Measurements from ENCODE around the gene CHMP1A. TPM values are rescaled to one million over a fixed set of nuclear protein-coding genes. Genes with fewer than 3 reads are reported as not detected.

Gene CHMP1A
- total RNA-seq, 2 donors from 2014 or later, result 37.6 to 65.9 TPM

DNA sequence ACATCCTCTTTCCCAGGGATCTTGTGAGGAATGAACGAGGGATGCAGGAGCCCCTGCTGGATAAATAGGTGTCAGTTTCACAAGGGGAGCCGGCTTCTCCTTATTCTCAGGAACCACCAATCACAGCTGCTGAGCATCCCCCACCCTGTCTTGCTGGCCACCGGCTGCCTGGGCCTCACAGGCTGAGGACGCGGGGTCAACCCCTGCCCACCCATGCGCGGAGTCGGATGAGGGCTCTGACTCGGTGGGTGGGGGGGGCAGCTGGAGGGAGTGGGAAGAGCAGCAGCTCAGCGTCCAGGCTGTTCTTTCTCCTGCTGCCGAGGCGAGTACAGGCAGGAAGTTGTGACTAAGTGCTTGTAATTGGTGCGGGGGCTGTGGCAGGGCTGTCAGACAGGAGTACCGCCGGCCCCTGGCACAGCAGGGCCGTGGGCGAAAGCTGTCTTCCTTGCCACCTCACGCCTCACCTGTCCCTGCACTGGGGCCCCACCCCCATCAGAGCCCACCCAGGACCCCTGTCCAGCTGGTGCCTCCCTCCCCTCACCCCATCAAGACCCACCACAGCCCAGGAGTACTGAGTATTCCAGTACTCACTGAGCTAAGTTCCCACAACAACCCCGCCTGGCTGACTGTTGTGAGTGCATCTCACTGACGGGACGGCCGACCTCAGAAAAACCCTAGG is 55.1 kb downstream of the CHMP1A start:
- Histone ChIP-seq H3K27me3 (no peaks in the 10 kb centered on the region), H3K4me1 (no peaks in the 10 kb centered on the region), H3K36me3 (replicated peaks in 1 of 2; ENCODE audit: insufficient read depth in 1 of 2, low read depth in 2 of 2) (no peaks in the 10 kb centered on the region), H3K9me3 (no peaks in the 10 kb centered on the region), H3K27ac (no peak overlapping the region), H3K4me3 (no peak overlapping the region)
- DNase-seq, result no peak
- intact Hi-C loops (cut with DNase I), result no loop called here
- 28% methylated on average over 22 of the region's 22 CpGs; no CpG with 5 or more reads in 1 of the 2 donors for WGBS, 2 donors
- TF ChIP-seq, protein P1, sequence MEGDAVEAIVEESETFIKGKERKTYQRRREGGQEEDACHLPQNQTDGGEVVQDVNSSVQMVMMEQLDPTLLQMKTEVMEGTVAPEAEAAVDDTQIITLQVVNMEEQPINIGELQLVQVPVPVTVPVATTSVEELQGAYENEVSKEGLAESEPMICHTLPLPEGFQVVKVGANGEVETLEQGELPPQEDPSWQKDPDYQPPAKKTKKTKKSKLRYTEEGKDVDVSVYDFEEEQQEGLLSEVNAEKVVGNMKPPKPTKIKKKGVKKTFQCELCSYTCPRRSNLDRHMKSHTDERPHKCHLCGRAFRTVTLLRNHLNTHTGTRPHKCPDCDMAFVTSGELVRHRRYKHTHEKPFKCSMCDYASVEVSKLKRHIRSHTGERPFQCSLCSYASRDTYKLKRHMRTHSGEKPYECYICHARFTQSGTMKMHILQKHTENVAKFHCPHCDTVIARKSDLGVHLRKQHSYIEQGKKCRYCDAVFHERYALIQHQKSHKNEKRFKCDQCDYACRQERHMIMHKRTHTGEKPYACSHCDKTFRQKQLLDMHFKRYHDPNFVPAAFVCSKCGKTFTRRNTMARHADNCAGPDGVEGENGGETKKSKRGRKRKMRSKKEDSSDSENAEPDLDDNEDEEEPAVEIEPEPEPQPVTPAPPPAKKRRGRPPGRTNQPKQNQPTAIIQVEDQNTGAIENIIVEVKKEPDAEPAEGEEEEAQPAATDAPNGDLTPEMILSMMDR (IDR thresholded peaks at IDR 0.05), result no peak
- no peak for TF ChIP-seq POLR2A (IDR thresholded peaks at IDR 0.05)
- ATAC-seq, result peak; percentile 37

DNA sequence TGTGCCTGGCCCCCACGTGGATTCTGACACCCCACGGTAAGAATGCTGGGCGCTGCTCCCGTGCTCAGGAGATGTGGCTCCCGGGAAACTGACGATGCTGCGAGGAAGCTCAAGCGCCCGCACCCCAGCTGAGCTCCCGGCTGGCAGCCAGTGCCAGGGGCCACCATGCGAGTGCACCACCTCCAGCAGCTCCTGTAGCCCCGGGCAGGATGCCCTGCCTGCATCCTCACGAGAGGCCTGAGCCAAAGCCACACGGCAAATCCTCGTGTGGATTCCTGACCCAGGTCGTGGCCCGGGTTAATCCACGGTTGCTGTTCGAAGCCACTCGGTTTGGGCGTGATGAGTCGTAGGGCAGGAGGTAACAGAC is 55.6 kb downstream of the CHMP1A start:
- Histone ChIP-seq H3K4me3 (no peak overlapping the region), H3K4me1 (no peaks in the 10 kb centered on the region), H3K36me3 (replicated peaks in 1 of 2; ENCODE audit: insufficient read depth in 1 of 2, low read depth in 2 of 2) (no peaks in the 10 kb centered on the region), H3K27me3 (no peaks in the 10 kb centered on the region), H3K9me3 (no peaks in the 10 kb centered on the region), H3K27ac (no peak overlapping the region)
- TF ChIP-seq, protein P1 (IDR thresholded peaks at IDR 0.05), result no peak
- no peak for TF ChIP-seq POLR2A (IDR thresholded peaks at IDR 0.05)
- 54 to 87% methylated on average over 8 to 21 of the region's 22 CpGs for WGBS, 2 donors
- DNase-seq, result no peak
- no peak for ATAC-seq
- intact Hi-C loops (cut with DNase I), result no loop called here

DNA sequence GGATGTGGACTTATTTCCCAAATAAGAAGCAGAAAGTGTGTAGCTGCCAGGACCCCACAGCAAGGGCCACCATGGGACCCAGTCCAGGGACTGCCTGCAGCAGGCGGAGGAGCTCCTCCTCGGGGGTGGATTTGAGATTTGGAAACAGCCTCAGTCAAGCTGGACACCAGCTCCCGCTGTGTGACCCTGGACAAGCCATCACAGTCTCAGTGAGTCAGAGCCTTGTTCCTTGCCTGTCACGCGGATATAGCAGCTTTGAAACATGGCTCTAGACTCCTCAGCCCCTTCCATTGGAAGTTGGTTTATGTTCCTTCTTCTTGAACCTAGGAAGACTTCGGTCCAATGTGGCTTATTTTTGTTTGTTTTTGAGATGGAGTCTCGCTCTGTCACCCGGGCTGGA is 56.6 kb downstream of the CHMP1A start:
- no peaks in the 10 kb centered on the region for H3K27me3 ChIP-seq
- no peaks in the 10 kb centered on the region for H3K9me3 ChIP-seq
- no peaks in the 10 kb centered on the region for H3K36me3 ChIP-seq (replicated peaks in 1 of 2; ENCODE audit: insufficient read depth in 1 of 2, low read depth in 2 of 2)
- TF ChIP-seq, protein P1 (IDR thresholded peaks at IDR 0.05), result no peak
- no peaks in the 10 kb centered on the region for H3K4me1 ChIP-seq
- no peak for DNase-seq
- 72 to 76% methylated on average over 5 to 8 of the region's 8 CpGs for WGBS, 2 donors
- ATAC-seq, result no peak
- no peak overlapping the region for H3K27ac ChIP-seq
- intact Hi-C loops (cut with DNase I), result no loop called here
- no peak overlapping the region for H3K4me3 ChIP-seq

DNA sequence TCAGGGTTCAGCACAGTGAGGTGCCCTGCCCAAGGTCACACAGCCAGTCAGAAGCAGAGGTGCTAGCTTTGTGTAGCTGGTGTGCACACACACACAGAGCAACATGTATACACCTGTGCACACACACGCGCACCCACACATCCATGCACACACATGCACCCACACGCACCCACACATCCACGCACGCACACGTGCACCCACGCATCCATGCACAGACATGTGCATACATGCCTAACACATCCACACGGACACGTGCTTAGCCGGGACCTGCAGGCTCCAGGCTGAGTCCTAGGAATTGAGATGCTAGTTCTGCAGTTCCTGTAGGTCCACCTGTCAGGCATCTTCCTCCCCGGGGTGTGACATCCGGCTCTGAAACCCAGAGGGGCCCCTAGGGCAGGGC is 57.1 kb downstream of the CHMP1A start:
- no peak for DNase-seq
- H3K4me3 ChIP-seq, result no peak overlapping the region
- no peaks in the 10 kb centered on the region for H3K4me1 ChIP-seq
- no peaks in the 10 kb centered on the region for H3K36me3 ChIP-seq (replicated peaks in 1 of 2; ENCODE audit: insufficient read depth in 1 of 2, low read depth in 2 of 2)
- no peak overlapping the region for H3K27ac ChIP-seq
- H3K9me3 ChIP-seq, result no peaks in the 10 kb centered on the region
- WGBS, 2 donors, result 70 to 74% methylated on average over 2 to 12 of the region's 12 CpGs
- no peak for ATAC-seq
- no peaks in the 10 kb centered on the region for H3K27me3 ChIP-seq
- intact Hi-C loops (cut with DNase I), result no loop called here
- TF ChIP-seq, protein P1 (IDR thresholded peaks at IDR 0.05), result no peak
- TF ChIP-seq POLR2A (IDR thresholded peaks at IDR 0.05), result no peak

DNA sequence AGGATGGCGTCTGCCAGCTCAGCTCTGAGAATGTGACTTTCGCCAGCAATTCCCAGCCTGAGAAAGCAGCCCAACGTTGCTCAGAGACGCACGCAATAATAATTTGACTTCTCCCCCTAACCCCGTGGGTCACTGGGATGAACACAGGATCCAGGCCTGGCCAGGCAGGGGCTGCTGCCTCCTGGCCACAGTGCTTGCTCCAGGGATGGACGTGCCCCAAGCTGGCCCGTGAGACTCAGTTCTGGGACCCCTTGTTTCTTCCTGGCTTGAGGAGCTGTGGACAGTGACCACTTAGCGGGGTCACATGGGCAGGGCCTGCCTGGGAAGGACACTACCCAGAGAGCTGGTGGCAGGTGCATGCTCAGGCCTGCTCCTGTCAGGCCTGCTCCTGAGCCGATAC is 57.6 kb downstream of the CHMP1A start:
- H3K9me3 ChIP-seq, result no peaks in the 10 kb centered on the region
- no peaks in the 10 kb centered on the region for H3K27me3 ChIP-seq
- 78 to 94% methylated on average over 3 to 10 of the region's 10 CpGs for WGBS, 2 donors
- no peaks in the 10 kb centered on the region for H3K4me1 ChIP-seq
- DNase-seq, result no peak
- H3K4me3 ChIP-seq, result no peak overlapping the region
- intact Hi-C loops (cut with DNase I), result no loop called here
- H3K36me3 ChIP-seq (replicated peaks in 1 of 2; ENCODE audit: insufficient read depth in 1 of 2, low read depth in 2 of 2), result no peaks in the 10 kb centered on the region
- H3K27ac ChIP-seq, result no peak overlapping the region
- TF ChIP-seq, protein P1 (IDR thresholded peaks at IDR 0.05), result no peak
- no peak for TF ChIP-seq POLR2A (IDR thresholded peaks at IDR 0.05)
- ATAC-seq, result no peak

Data from body of pancreas (tissue), 4 donors.